ENCODE results near the gene KAT6B. TPM values are rescaled to one million over a fixed set of nuclear protein-coding genes. Genes with fewer than 3 reads are reported as not detected.

Gene KAT6B
- total RNA-seq, 4 donors from 2014 or later = 45.4 to 94.9 (median 62.9) TPM

GRCh38 chr10:74841265-74841973 lies 15.0 kb downstream of the KAT6B start:
- H3K36me3 ChIP-seq = peaks cover 0 to 24% (median 0%) of the 10 kb centered on the region in 3 donors
- H3K27ac ChIP-seq = no peak overlapping the region
- peaks cover 0 to 6% (median 0%) of the 10 kb centered on the region in 4 donors for H3K4me1 ChIP-seq
- no peaks in the 10 kb centered on the region for H3K9me3 ChIP-seq
- DNase-seq = no peak
- no peak overlapping the region for H3K4me3 ChIP-seq
- H3K27me3 ChIP-seq = no peaks in the 10 kb centered on the region
- TF ChIP-seq, protein P1, sequence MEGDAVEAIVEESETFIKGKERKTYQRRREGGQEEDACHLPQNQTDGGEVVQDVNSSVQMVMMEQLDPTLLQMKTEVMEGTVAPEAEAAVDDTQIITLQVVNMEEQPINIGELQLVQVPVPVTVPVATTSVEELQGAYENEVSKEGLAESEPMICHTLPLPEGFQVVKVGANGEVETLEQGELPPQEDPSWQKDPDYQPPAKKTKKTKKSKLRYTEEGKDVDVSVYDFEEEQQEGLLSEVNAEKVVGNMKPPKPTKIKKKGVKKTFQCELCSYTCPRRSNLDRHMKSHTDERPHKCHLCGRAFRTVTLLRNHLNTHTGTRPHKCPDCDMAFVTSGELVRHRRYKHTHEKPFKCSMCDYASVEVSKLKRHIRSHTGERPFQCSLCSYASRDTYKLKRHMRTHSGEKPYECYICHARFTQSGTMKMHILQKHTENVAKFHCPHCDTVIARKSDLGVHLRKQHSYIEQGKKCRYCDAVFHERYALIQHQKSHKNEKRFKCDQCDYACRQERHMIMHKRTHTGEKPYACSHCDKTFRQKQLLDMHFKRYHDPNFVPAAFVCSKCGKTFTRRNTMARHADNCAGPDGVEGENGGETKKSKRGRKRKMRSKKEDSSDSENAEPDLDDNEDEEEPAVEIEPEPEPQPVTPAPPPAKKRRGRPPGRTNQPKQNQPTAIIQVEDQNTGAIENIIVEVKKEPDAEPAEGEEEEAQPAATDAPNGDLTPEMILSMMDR (IDR thresholded peaks at IDR 0.05) = no peak
- no peak for TF ChIP-seq POLR2A (IDR thresholded peaks at IDR 0.05)

DNA sequence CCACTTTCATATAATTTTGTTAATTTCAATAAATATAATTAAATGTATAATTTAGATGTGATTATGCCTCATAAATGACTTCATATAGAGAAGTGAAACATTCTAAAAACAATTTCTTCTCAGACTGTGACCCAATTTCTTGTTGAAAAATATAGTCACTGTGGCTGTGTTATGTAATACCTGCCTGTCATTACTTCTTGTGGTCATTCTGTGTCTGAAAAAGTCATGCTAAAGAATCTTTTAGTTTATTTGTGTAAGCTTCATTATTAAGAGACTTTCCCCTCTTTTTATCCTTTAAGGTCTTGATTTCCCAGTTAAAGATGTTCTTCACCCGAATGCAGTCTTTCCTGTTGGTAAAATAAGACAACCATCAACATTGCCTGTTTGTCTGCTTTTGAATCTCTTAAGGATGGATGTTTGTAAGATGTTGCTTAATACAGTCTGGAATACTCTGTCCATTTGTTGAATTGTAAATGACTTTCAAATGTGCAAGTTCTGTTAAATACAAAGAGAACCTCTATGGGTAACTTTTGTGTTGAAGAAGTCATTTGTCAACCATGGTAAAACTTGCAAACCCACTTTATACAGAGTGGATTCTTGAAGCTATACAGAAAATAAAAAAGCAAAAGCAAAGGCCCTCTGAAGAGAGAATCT lies 16.0 kb downstream of the KAT6B start:
- no peak for DNase-seq
- Histone ChIP-seq H3K9me3 (no peaks in the 10 kb centered on the region), H3K4me1 (peaks cover 0 to 6% (median 0%) of the 10 kb centered on the region in 4 donors), H3K27me3 (no peaks in the 10 kb centered on the region), H3K4me3 (no peak overlapping the region), H3K27ac (no peak overlapping the region), H3K36me3 (peaks cover 0 to 24% (median 0%) of the 10 kb centered on the region in 3 donors)
- TF ChIP-seq, protein P1 (IDR thresholded peaks at IDR 0.05) = no peak
- TF ChIP-seq POLR2A (IDR thresholded peaks at IDR 0.05) = no peak

GRCh38 chr10:74846958-74847357 lies 20.6 kb downstream of the KAT6B start:
- H3K36me3 ChIP-seq = peaks cover 0 to 30% (median 0%) of the 10 kb centered on the region in 3 donors

DNA sequence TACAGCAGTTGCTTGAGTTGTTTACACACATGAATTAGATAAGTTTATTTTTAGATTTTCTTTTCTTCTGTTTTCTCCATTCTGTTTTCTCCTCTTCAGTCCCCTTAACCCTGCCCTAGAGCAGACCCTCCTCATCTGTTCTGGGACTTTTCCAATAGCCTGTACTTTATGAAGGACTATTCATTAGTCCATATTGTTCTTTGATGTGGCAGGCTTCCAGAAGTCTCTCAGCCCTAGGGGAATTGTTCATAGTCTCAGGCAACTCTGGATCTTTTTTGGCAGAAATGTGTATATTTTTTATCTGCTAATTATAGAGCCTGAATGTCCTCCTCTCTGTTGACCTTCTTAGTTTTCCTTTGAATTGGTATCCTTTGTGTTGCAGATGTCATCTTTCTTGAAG lies 25.4 kb downstream of the KAT6B start:
- H3K4me3 ChIP-seq = no peak overlapping the region
- H3K36me3 ChIP-seq = peaks cover 0 to 6% (median 0%) of the 10 kb centered on the region in 3 donors
- no peaks in the 10 kb centered on the region for H3K9me3 ChIP-seq
- peaks cover 0 to 26% (median 7%) of the 10 kb centered on the region in 4 donors for H3K4me1 ChIP-seq
- H3K27ac ChIP-seq = no peak overlapping the region
- no peak for DNase-seq
- no peaks in the 10 kb centered on the region for H3K27me3 ChIP-seq
- TF ChIP-seq, protein P1 (IDR thresholded peaks at IDR 0.05) = no peak
- no peak for TF ChIP-seq POLR2A (IDR thresholded peaks at IDR 0.05)

More at GRCh38 chr10:74846958-74847357, 20.6 kb downstream of the KAT6B start:
- Histone ChIP-seq H3K27me3 (no peaks in the 10 kb centered on the region), H3K4me3 (no peak overlapping the region), H3K4me1 (peaks cover 0 to 8% (median 0%) of the 10 kb centered on the region in 4 donors), H3K27ac (no peak overlapping the region), H3K9me3 (no peaks in the 10 kb centered on the region)
- TF ChIP-seq, protein P1 (IDR thresholded peaks at IDR 0.05) = no peak
- TF ChIP-seq POLR2A (IDR thresholded peaks at IDR 0.05) = no peak
- DNase-seq = no peak

GRCh38 chr10:74852381-74852780 lies 26.0 kb downstream of the KAT6B start:
- Histone ChIP-seq H3K4me3 (no peak overlapping the region), H3K9me3 (no peaks in the 10 kb centered on the region), H3K27ac (no peak overlapping the region), H3K27me3 (no peaks in the 10 kb centered on the region), H3K36me3 (peaks cover 0 to 6% (median 0%) of the 10 kb centered on the region in 3 donors), H3K4me1 (peaks cover 0 to 26% (median 7%) of the 10 kb centered on the region in 4 donors)
- no peak for DNase-seq
- TF ChIP-seq, protein P1 (IDR thresholded peaks at IDR 0.05) = no peak
- TF ChIP-seq POLR2A (IDR thresholded peaks at IDR 0.05) = no peak
